GM12878 (cell line): Measurements from ENCODE around the gene AGPAT4. TPM values are rescaled to one million over a fixed set of nuclear protein-coding genes. Genes with fewer than 3 reads are reported as not detected.

Experiments
- ATAC-seq: fragments of 200-7000 bp; cut with Tn5 transposase; 3 replicates; pipeline ENCODE4 v1.9.1; 2020; ENCODE audit warnings: mild to moderate bottlenecking, moderate library complexity
- BruUV-seq: library from RNA; stranded (reverse); fragments of 400-500 nt; replicated peaks from 2 replicates; lab custom pipeline; 2021; lab: Mats Ljungman, UMichigan
- CTCF ChIA-PET: fragments of 300-600 bp; sonication (Branson Sonifier 250); formaldehyde crosslinking; extraction: SDS; loops from one replicate; lab custom pipeline; 2021; ENCODE audit warnings: inconsistent platforms; lab: Yijun Ruan, JAX
- POLR2A ChIA-PET: fragments of 350-600 bp; formaldehyde crosslinking; extraction: SDS; loops from one replicate; lab custom pipeline; 2021; ENCODE audit warnings: inconsistent platforms; lab: Charles Lee
- RAD21 ChIA-PET: fragments of 300-600 bp; sonication (Branson Sonifier 250); formaldehyde crosslinking; loops from one replicate; lab custom pipeline; 2023; ENCODE audit warnings: antibody characterized with exemption; ENCODE audit not compliant: unreplicated experiment; lab: Charles Lee
- SMC1A ChIA-PET: fragments of 300-600 bp; sonication (Branson Sonifier 250); formaldehyde crosslinking; loops from one replicate; lab custom pipeline; 2023; ENCODE audit not compliant: unreplicated experiment, uncharacterized antibody; lab: Charles Lee
- DNase-seq: peaks from one replicate; pipeline ENCODE4 v3.0.0-alpha.2; 2011; ENCODE audit warnings: low read depth, low spot score
- FAIRE-seq: peaks from 3 replicates; lab custom pipeline; 2011; peaks lifted over from hg19 to GRCh38; lab: Jason Lieb, UNC
- H2AFZ ChIP-seq: 2 replicates; pipeline ENCODE4 v1.6.0; 2011; ENCODE audit warnings: low read depth, low read length, control low read depth; ENCODE audit not compliant: control insufficient read depth
- H3K27ac ChIP-seq: 2 replicates; pipeline ENCODE4 v1.5.1; 2011; ENCODE audit warnings: control low read depth; ENCODE audit not compliant: control insufficient read depth, insufficient read depth
- H3K27me3 ChIP-seq, 2 experiments: replicated peaks in 1 of 2; 2 replicates each; pipeline versions ENCODE4 v1.6.0 to v1.6.1; 2011; ENCODE audit warnings: low read length in 1 of 2; ENCODE audit not compliant: control insufficient read depth in 2 of 2, insufficient read depth in 2 of 2
- H3K36me3 ChIP-seq, 2 experiments: 2 replicates each; pipeline ENCODE4 v1.5.1; 2011; ENCODE audit warnings: low read length in 1 of 2; ENCODE audit not compliant: control insufficient read depth in 2 of 2, insufficient read depth in 2 of 2
- H3K4me1 ChIP-seq: 2 replicates; pipeline ENCODE4 v1.6.1; 2011; ENCODE audit warnings: mild to moderate bottlenecking, low read length, moderate library complexity, mixed read lengths; ENCODE audit not compliant: control insufficient read depth, insufficient read depth
- H3K4me2 ChIP-seq: 2 replicates; pipeline ENCODE4 v1.6.0; 2011; ENCODE audit warnings: control low read depth; ENCODE audit not compliant: control insufficient read depth, insufficient read depth
- H3K4me3 ChIP-seq: fragments of 200-600 bp; sonication (generic); 2 replicates; pipeline ENCODE4 v1.5.1; 2016
- H3K79me2 ChIP-seq: 2 replicates; pipeline ENCODE4 v1.6.0; 2011; ENCODE audit warnings: low read length; ENCODE audit not compliant: control insufficient read depth, insufficient read depth
- H3K9ac ChIP-seq: 2 replicates; pipeline ENCODE4 v1.8.0; 2011; ENCODE audit warnings: low read length, control low read depth, mixed read lengths; ENCODE audit not compliant: control insufficient read depth, insufficient read depth
- H3K9me3 ChIP-seq: replicated peaks from 3 replicates; pipeline ENCODE4 v1.5.1; 2011; ENCODE audit warnings: mild to moderate bottlenecking, low read length; ENCODE audit not compliant: control insufficient read depth, insufficient read depth
- H4K20me1 ChIP-seq: 2 replicates; pipeline ENCODE4 v1.6.0; 2011; ENCODE audit not compliant: control insufficient read depth, insufficient read depth
- ASH2L ChIP-seq: fragments of 300-600, 200-600 bp; sonication (generic); IDR thresholded peaks from 2 replicates; pipeline ENCODE4 v1.6.1; 2017; ENCODE audit warnings: low read depth, mild to moderate bottlenecking, borderline replicate concordance
- BCL11A ChIP-seq: IDR thresholded peaks from 2 replicates; pipeline ENCODE4 v1.6.1; 2011; ENCODE audit warnings: low read depth, low read length
- CBX5 ChIP-seq: sonication (generic); IDR thresholded peaks from 2 replicates; pipeline ENCODE4 v1.6.1; 2016; ENCODE audit warnings: low read depth, moderate library complexity, mild to moderate bottlenecking, inconsistent platforms
- E2F4 ChIP-seq: IDR thresholded peaks from 2 replicates; pipeline ENCODE4 v1.6.1; 2012; ENCODE audit warnings: low read depth, low read length, improper control_type of control experiment
- KDM1A ChIP-seq: fragments of 200-600 bp; sonication (generic); IDR thresholded peaks from 2 replicates; pipeline ENCODE4 v1.6.1; 2016; ENCODE audit warnings: borderline replicate concordance
- MYC ChIP-seq: IDR thresholded peaks from 2 replicates; pipeline ENCODE4 v1.6.1; 2011; ENCODE audit warnings: mild to moderate bottlenecking, low read length, moderate library complexity, inconsistent platforms; ENCODE audit not compliant: insufficient read depth, insufficient replicate concordance, insufficient read length, severe bottlenecking
- NFXL1 ChIP-seq: fragments of 450-650 bp; IDR thresholded peaks from 2 replicates; pipeline ENCODE4 v1.6.1; 2017; ENCODE audit warnings: antibody characterized with exemption, mild to moderate bottlenecking, borderline replicate concordance
- NFYA ChIP-seq: IDR thresholded peaks from 2 replicates; pipeline ENCODE4 v1.6.1; 2011; ENCODE audit warnings: low read depth, mild to moderate bottlenecking, low read length, improper control_type of control experiment, borderline replicate concordance
- TBL1XR1 ChIP-seq: IDR thresholded peaks from 2 replicates; pipeline ENCODE4 v1.6.1; 2012; ENCODE audit warnings: low read depth, low read length, improper control_type of control experiment
- WGBS: methylation state at CpG from one replicate; pipeline ENCODE4 v1.1.6; 2016; ENCODE audit warnings: low lambda C conversion rate; ENCODE audit not compliant: insufficient replicate concordance, insufficient coverage; ENCODE audit errors: missing lambda C conversion rate; 5-methylcytosine and 5-hydroxymethylcytosine counted together
- in situ Hi-C: fragments of 300-500 bp; cut with MboI; formaldehyde crosslinking; loops from 9 replicates; pipeline ENCODE4 v1.14.3; 2018; ENCODE audit warnings: mixed read lengths
- intact Hi-C: fragments of 100-400 bp; cut with micrococcal nuclease; formaldehyde crosslinking; loops from one replicate; pipeline ENCODE4 v1.14.2; 2022; ENCODE audit not compliant: unreplicated experiment
- polyA plus RNA-seq, 11 experiments: library from polyadenylated mRNA; depleted of rRNA in 4 of 11; unstranded in 6 of 11; stranded (reverse) in 5 of 11; fragments of >200 nt; fragmentation: Nextera tagmentation in 4 of 11; fragmentation: Illumina TruSeq in 1 of 11; extraction: Ambion mirVana in 4 of 11; extraction: Trizol in 1 of 11; gene quantifications; 1 replicate in 1 of 11; 2 replicates in 10 of 11; pipeline versions ENCODE4 v1.2.1 to v1.2.3, GENCODE V29; 2011 to 2016; ENCODE audit warnings: inconsistent platforms in 2 of 11, missing spikeins in 2 of 11, low read depth in 1 of 11
- total RNA-seq, 4 experiments: library from RNA; depleted of rRNA in 3 of 4; stranded (reverse); fragments of >200 nt in 3 of 4; fragmentation: Illumina TruSeq in 1 of 4; extraction: Trizol in 1 of 4; gene quantifications; 2 replicates each; pipeline versions ENCODE4 v1.2.1 to v1.2.3, GENCODE V29; 2013 to 2021

Gene AGPAT4
- total and polyA plus RNA-seq, 10 of the 15 experiments (the other 5 are each of a cell fraction or from before 2014, with no cell fraction given): 0.34 to 2.2 (median 1.3) TPM

GRCh38 chr6:161302949-161303348, 29.1 kb upstream of the AGPAT4 start:
- TF ChIP-seq KDM1A: no peak
- no peak for TF ChIP-seq TBL1XR1
- no peak for TF ChIP-seq BCL11A
- no peak for TF ChIP-seq NFXL1
- TF ChIP-seq ASH2L: no peak
- TF ChIP-seq CBX5: no peak
- no peak for TF ChIP-seq MYC
- TF ChIP-seq E2F4: no peak
- no peak for TF ChIP-seq NFYA
- ChIA-PET RAD21 (no interaction called here), SMC1A (no interaction called here), CTCF (no interaction called here), POLR2A (no interaction called here)
- in situ Hi-C loops: no loop called here
- no peaks in the 10 kb centered on the region for H3K4me1 ChIP-seq
- H4K20me1 ChIP-seq: no peaks in the 10 kb centered on the region
- WGBS: 9% methylated on average over 6 of the region's 6 CpGs
- no peak overlapping the region for H3K4me2 ChIP-seq
- BruUV-seq: no TSS peak
- intact Hi-C loops: no loop called here
- DNase-seq (no peak), FAIRE-seq (no peak), ATAC-seq (no peak)
- H3K79me2 ChIP-seq: no peaks in the 10 kb centered on the region
- no peak overlapping the region for H3K27ac ChIP-seq
- no peak overlapping the region for H2AFZ ChIP-seq
- no peak overlapping the region for H3K4me3 ChIP-seq
- H3K36me3 ChIP-seq: no peaks in the 10 kb centered on the region
- no peaks in the 10 kb centered on the region for H3K9me3 ChIP-seq
- no peaks in the 10 kb centered on the region for H3K27me3 ChIP-seq
- no peak overlapping the region for H3K9ac ChIP-seq
